Measurements from ENCODE around the gene STAB1.

Gene STAB1, protein sequence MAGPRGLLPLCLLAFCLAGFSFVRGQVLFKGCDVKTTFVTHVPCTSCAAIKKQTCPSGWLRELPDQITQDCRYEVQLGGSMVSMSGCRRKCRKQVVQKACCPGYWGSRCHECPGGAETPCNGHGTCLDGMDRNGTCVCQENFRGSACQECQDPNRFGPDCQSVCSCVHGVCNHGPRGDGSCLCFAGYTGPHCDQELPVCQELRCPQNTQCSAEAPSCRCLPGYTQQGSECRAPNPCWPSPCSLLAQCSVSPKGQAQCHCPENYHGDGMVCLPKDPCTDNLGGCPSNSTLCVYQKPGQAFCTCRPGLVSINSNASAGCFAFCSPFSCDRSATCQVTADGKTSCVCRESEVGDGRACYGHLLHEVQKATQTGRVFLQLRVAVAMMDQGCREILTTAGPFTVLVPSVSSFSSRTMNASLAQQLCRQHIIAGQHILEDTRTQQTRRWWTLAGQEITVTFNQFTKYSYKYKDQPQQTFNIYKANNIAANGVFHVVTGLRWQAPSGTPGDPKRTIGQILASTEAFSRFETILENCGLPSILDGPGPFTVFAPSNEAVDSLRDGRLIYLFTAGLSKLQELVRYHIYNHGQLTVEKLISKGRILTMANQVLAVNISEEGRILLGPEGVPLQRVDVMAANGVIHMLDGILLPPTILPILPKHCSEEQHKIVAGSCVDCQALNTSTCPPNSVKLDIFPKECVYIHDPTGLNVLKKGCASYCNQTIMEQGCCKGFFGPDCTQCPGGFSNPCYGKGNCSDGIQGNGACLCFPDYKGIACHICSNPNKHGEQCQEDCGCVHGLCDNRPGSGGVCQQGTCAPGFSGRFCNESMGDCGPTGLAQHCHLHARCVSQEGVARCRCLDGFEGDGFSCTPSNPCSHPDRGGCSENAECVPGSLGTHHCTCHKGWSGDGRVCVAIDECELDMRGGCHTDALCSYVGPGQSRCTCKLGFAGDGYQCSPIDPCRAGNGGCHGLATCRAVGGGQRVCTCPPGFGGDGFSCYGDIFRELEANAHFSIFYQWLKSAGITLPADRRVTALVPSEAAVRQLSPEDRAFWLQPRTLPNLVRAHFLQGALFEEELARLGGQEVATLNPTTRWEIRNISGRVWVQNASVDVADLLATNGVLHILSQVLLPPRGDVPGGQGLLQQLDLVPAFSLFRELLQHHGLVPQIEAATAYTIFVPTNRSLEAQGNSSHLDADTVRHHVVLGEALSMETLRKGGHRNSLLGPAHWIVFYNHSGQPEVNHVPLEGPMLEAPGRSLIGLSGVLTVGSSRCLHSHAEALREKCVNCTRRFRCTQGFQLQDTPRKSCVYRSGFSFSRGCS (N-terminal part only)

DNA sequence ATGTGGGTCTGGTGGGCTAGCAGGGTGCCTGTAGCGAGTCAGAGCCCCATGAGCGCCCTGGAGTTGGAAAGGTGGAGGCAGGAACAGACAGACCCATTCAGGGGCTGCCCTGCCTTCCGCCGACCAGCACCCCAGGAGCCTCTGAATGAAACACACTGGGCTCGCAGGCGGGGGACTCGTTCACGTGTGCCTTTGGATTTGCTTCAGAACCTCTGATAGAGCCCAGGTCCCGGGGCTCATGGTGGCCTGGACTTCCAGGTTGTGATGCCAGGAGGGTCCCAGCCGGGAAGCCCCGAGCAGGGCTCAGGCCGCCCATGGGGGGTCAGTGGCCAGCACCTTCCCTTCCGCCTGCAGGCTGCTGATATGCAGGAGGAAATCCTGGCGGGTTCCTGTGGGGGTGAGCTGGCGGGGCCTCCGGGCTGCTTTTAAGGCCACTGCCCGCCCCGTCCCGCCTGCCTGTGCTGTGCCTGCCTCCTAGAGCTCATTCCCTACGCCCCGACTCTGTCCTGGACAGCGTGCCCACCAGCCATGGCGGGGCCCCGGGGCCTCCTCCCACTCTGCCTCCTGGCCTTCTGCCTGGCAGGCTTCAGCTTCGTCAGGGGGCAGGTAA is at the start of gene STAB1:
Gene STAB1 (plus strand): TSS at position 453 of the 610 bp plus-strand sequence. CDS start 76 bp downstream, at position 529.
- DNase-seq: no peak

DNA sequence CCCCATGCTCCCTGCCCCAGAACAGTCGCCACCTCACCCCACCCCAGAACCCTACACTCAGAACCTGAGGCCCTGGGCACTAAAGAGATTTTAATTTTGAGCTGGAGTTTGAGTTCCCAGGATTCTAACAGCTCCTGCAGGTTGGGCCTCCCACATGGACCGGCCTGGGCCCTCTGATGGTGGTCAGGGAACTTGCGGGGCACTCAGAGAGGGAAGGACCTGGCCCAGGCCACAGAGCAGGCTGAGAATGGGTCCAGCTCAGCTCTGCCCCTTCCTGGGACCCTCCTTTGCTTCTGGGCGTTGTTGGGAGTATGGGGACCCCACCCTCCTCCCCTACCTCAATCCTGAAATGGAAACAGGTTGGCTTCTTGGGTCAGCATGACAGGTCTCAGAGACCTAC is 49.1 kb upstream of the STAB1 start:
- no peak for DNase-seq

DNA sequence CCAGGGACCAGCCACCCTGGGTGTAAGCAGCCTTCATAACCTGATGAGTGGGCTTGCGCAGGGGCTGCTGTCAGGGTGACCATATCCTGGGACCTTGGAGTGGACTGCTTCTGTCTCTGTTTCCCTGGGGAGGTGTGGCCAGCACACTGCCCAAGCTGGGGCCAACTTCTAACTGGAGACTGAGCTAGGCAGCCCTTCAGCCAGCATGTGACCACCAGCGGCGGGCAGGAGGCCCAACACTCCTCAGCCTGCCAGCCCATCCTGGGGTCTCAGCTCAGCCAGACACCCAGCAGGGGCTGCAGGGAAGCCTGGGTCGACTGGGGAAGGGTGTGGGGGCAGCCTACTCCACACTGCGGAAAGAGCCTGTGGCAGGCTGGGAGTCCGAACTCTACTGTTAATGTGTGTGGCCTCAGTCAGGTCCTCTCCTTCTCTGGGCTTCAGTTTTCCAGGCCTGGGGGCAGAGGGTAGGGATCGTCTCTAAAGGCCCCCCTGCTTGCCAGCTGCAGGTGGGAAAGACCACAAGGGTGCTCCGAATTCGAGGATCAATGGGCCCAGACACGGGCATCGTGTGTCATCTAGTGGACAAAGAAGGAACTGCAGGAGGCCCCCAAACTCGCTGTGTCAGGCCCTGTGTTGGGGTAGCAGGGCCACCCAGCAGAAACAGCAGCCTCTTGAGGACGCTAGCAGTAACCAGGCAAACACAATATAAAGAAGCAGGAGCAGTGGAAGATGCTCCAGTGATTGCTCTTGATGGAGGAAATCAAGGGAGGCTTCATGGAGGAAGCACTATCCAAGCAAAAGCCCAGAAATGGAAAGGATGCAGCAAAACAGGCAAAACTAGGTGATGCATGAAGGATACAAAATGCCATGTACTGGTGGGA is 48.3 kb upstream of the STAB1 start:
- peak; percentile 80 for DNase-seq

DNA sequence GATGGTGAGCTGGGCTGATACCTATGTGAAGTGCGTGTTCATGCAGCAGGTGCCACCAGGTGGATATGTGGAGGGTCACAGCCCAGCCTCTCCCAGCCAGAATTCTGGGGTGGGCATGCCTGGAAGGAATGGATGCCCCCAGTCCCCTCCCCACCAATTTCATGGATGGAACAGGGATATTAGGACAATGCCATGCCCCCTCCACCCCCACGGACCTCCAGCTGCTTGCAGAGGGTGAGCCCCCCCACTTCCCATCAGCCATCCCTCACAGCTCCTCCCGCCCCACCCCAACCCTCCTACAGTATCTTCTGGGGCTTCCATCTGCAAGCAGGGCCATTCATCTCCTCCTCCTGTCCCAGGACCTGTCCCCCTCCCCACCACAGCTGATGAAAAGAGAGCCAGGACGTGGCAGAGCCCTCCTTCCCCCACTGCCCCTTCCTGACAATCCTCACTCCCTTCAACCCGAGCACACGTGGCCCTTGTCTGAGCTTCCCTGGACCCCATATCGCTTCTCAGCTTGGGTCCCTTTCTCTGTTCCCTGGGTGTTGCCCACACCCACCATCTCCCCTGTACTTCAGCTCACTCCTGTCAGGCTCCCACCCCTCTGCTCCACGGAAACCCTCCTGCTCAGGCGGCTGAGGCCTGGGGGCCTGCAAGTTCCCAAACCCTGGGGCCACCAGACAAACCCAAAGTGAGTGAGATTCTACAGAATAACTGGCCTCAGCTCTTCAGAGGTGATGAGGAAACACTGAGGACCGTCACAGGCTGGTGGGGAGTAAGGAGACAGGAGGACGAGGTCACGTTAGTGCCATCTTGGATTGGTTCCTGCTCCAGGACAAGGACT is 47.4 kb upstream of the STAB1 start:
- no peak for DNase-seq

DNA sequence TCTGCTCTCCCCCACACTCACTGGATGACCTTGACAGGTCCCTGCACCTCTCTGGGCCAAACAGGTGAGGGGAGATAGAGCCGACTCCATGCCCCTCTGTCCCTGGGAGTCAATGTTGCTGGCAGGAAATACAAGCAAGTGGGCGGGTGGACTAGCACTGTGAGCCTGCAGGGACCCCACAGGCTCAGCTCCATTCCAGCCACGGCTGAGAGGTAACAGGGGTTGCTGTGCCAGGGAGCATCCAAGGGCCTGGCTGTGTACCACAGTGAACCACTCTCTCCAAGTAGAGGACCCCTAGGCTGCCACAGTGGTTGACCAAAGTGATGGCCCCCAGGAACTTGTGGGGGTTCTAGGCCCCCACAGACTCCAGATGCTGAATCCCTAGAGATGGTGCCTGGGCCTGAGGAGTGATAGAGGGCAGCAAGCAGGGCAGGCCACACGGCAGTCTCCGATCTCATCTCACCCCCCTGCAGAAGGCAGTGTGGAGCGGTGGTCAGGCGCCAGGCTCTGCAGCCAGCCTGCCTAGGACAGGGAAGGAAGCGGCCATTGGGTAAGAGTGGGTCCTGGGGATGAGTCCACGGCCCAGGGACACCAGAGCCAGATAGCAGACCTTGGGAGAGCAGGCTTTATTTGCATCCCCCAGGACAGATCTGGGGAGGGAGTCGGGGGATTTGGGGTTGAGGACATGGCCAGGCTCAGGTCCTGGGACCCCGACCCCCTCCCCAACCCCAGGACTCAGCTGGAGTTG is 44.5 kb upstream of the STAB1 start:
- DNase-seq: no peak

DNA sequence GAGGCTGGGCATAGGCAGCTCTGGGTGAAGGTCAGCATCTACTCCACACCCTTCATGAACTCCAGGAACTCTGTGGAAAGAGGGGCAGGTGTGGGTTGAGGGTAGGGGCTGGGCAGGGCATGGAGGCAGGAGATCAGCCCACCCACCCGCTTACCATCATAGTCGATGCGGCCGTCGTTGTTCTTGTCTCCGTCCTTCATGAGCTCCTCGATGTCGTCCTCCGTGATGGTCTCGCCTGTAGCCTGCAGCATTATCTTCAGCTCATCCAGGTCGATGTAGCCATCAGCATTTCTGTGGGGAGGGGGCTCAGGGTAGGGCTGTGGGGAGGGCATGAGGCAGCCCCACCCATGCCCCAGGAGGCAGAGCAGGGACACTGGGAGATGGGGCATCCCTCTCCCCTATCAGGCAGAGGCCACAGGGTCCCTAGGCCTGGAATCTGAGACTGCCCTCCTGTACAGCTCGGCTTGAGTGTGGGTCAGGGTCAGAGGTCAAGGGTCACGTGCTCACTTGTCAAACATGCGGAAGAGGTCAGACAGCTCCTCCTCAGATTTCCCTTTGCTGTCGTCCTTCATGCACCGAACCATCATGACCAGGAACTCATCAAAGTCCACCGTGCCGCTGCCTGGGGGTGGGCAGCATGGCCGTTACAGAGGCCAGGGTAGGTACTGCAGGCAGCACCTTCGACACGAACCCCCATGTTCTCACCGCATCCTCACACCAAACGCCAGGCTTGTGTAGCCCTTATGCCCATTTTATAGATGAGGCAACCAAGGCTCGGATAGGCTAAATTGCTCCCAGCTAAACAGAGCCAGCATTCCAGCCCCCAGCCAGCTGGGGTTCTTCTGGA is 43.7 kb upstream of the STAB1 start:
- DNase-seq: no peak

DNA sequence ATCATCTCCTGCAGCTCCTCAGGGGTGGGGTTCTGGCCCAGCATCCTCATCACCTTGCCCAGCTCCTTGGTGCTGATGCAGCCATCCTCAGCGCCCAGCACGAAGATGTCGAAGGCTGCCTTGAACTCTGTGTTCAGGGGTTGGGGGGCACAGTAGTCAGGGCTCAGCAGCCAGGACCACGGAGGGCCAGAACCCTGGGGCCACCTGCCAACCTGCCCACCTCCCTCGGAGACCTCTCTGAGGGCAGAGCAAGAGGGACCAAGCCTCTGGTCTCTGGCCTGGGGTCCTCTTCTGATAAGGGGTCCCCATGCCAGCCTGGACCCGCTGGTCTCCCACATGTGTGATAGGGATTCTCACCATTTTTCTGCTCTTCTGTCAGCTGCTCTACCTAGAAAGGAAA is 43.0 kb upstream of the STAB1 start:
- no peak for DNase-seq

DNA sequence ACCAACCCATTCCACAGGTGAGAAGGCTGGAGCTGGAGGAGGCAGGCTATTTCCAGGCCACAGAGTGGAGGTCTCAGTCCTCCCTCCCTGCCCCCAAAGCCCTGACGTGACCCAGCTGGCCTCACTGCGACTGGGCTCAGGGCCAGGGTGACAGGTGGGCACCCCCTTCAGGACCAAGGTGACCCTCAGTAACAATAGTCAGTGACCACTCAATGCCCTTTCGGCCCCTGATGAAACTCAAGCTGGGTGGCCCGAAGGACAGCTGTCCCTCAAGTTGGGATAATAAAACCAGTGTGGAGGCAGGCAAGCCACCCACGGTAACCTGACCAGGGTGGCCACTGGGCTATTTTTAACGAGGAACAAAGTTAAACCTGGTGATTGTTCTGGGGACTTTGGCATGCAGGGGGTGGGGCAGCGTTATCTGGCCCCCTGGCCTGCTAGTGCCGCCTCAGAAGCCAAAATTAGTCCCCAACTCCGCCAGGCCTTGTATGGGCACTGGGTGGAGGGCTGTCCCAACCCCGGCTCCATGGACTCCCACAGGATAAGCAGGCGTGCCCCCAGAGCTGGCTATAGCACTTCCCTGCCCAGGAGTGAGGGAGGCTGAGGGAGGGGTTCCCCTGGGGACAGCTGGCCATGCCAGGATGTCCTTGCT is 42.4 kb upstream of the STAB1 start:
- DNase-seq: no peak

DNA sequence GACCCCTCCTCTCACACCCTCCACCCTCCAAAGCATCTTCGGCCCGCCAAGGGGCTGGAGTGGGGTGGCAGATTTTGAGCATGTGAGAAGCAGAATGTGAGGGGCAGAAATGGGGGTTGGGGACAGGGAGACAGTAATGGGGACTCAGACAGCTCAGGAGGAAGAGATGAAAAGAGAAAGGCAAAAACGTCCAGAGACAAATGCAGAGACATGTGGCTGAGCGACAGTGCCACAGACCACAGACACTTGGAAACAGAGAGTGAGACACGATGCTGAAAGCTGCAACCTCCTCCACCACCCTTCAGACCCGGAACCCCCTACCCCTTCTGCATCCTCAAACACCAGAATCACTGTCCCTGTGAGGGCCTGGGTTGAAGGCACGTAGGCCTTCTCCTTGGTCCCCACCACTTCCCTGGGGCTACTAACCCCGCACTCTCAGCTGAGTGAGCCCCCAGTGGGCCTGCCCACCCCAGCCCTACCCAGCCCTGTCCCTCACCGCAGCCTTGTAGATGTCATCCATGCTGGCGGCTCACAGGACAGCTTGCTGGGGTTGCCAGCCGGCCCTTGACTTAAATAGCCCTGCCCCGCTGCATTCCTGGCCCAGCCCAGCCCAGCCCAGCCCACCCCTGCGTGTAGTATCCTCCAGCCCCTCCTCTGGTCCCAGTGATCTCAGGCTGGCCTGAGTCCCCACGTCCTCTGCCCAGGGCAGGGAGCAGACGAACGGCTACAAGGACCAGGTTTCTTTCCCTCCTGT is 41.5 kb upstream of the STAB1 start, which contains the start of gene TNNC1:
Gene TNNC1 (minus strand): TSS at position 546 of the 754 bp plus-strand sequence. CDS start 26 bp downstream, at position 520.
- DNase-seq: no peak

DNA sequence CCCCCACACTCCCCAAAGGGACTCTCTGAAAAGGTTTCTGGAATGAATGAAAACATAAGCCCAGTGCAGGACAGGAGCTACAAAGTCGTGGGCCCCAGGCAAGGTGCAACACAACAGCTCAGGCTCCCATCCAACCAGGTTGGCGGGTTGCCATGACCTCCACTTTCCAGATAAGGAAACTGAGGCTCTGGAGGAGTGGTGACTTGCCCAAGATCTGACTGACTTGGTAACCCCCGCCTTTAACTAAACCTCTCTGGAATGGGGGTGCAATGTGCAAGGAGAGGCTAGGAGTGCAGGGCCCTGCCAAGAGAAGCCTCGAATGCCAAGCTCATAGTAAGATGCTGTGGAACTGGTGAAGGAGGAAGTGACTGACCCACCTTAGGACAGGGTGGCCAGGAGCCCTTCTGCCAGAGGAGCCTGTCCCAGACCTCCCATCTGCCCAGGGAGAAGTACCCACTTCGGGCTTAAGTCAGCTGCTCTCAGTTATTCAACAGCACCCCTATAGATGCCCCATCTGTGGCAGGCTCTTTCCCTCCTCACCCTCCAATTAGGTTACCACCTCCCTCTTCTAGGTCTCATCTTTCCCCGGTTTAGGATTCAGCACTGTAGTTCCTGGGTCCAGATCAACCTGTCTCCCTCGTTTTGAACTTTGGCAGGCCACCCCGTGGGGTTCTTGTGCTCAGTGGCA is 40.7 kb upstream of the STAB1 start:
- DNase-seq: peak; percentile 17

DNA sequence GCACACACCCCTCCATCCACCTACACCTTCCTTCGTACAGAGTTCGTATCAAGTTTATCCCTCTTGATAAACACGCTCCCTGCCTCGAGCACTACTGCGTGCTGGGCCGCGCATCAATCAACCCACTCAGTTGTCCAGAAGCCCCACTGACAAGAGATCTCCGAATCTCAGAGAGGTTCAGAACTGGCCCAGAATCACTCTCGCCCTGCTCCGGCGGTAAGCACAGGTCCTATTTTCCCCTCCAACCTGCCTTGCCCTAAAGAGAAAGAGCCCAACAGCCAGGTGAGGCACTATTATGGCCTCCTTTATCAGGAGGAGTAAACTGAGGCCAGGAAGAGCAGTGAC is 40.2 kb upstream of the STAB1 start:
- DNase-seq: no peak

DNA sequence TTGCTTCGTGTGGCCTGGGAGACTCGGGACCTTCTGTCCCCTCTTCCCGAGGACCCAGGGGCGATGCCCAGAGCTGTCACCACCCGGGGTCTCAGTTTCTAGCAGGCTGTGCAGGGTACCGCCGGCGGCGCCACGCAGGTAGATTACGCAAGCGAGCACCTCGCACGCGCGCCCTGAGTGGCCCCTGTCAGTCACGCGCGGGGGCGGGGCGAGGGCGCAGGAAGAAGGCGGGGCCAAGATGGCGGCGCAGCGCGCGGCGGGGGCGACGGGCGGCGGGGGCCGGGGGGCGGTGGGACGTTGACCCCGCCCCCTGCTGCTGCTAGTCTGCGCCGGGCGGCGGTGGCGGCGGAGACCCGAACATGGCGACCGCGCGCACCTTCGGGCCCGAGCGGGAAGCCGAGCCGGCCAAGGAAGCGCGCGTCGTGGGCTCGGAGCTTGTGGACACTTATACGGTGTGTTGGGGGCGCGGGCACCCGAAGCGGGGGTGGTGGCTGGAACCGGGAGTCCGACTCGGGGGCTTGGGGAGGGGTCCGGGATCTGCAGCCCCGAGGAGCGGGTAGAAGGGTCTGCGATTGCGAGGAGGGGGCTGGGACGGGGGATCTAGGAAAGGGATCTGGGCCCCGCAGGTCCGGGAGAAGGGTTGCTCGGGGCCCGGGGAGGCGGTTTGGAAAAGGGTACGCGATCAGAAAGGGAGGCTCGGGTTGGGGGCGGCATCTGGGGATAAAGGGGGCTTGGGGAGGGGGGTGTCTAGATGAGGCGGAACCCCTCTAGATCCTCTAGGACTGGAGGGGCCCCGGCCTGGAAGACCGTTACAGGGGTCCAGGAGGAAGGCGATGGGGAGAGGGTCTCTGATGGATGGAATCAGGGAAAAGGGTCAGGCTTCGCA is 39.6 kb upstream of the STAB1 start, which contains the start of gene NISCH:
Gene NISCH (plus strand): TSS at position 322 of the 886 bp plus-strand sequence. CDS start 38 bp downstream, at position 360.
- DNase-seq: peak; percentile 88

DNA sequence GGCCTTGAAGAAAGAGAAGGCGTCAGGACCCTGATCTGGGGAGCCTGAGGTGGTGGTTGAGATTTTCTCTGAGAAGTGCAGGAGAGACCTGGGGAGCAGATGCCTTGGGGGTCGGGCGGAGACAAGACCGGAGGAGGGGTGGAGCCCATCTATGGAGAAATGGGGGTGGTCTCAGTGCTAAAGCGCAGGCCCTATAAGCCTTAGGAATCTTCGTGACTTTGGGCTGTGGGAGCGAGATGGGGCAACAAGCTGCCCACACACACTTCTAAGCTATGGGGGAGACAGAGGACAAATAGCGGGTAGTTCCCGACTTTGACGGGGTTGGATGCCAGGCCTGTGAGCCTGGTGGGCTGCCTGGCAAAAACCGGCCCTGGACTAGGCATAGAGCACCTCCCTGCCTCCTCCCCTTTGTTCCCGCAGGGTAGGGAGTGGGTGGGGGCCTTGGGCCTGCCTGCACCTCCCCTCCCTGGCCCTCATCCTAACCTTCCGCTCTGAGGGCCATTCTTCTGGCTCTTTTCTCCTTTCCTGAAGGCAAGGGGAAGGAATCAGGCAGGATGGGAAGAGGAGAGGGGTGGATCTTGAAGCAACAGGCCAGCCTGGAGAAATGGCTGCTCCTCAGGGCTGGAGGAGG is 38.9 kb upstream of the STAB1 start:
- no peak for DNase-seq

DNA sequence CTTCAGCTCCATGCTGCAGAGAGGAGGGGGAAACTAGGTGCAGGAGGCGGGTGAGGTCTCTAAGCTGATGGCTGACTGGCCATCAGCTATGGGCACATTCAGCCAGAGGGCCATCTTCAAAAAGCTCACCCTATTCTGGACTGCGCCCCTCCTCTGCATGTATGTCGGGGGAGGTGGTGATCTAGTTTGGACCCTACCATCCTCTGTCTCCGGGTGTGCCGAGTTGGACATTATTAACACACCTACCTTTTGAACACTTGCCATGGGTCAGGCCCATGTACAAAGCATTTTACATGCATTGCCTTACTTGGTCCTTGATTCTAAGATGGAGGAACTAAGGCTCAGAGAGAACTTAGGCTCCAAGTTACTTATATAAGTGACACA is 38.3 kb upstream of the STAB1 start:
- DNase-seq: no peak
